OCI-LY1 (cell line): ENCODE measurements around the gene SIRPG.

Source experiments
- H2AFZ ChIP-seq: fragments of 200-600 bp; sonication (generic), shearing (Covaris generic); 2 replicates; pipeline ENCODE4 v1.6.0; 2014; ENCODE audit warnings: antibody characterized with exemption, mild to moderate bottlenecking, low read length
- H3F3A ChIP-seq: fragments of 200-600 bp; sonication (generic), shearing (Covaris generic); 2 replicates; pipeline ENCODE4 v1.6.0; 2014; ENCODE audit warnings: mild to moderate bottlenecking, antibody characterized with exemption, low read length, moderate library complexity; ENCODE audit not compliant: insufficient read depth
- H3K27ac ChIP-seq: fragments of 200-600 bp; sonication (generic); 2 replicates; pipeline ENCODE4 v1.5.1; 2014; ENCODE audit warnings: low read length, mixed run types, mild to moderate bottlenecking, low read depth; ENCODE audit not compliant: poor library complexity, severe bottlenecking
- H3K27me3 ChIP-seq: fragments of 200-600 bp; sonication (generic); 2 replicates; pipeline ENCODE4 v1.6.0; 2014; ENCODE audit warnings: antibody characterized with exemption, mild to moderate bottlenecking, low read length, moderate library complexity; ENCODE audit not compliant: insufficient read depth
- H3K36me3 ChIP-seq: fragments of 200-600 bp; sonication (generic); 2 replicates; pipeline ENCODE4 v1.6.1; 2014; ENCODE audit warnings: mild to moderate bottlenecking, antibody characterized with exemption, low read length, moderate library complexity, mixed read lengths; ENCODE audit not compliant: insufficient read depth
- H3K4me1 ChIP-seq: fragments of 200-600 bp; sonication (generic); 2 replicates; pipeline ENCODE4 v1.5.1; 2014; ENCODE audit warnings: mild to moderate bottlenecking, low read length, moderate library complexity; ENCODE audit not compliant: insufficient read depth, severe bottlenecking
- H3K4me2 ChIP-seq: fragments of 200-600 bp; sonication (generic), shearing (Covaris generic); 2 replicates; pipeline ENCODE4 v1.6.1; 2014; ENCODE audit warnings: low read length
- H3K4me3 ChIP-seq: fragments of 200-600 bp; sonication (generic); 2 replicates; pipeline ENCODE4 v1.5.1; 2014; ENCODE audit warnings: low read length, low read depth, mild to moderate bottlenecking, mixed read lengths; ENCODE audit not compliant: poor library complexity, severe bottlenecking
- H3K79me2 ChIP-seq: fragments of 200-600 bp; shearing (Covaris generic); 2 replicates; pipeline ENCODE4 v1.6.1; 2016; ENCODE audit warnings: mixed run types, low read length, mixed read lengths; ENCODE audit not compliant: insufficient read depth
- H3K9ac ChIP-seq: fragments of 200-600 bp; sonication (generic), shearing (Covaris generic); 2 replicates; pipeline ENCODE4 v1.6.1; 2014; ENCODE audit warnings: mild to moderate bottlenecking, low read length, mixed read lengths
- H3K9me2 ChIP-seq: fragments of 200-600 bp; sonication (generic), shearing (Covaris generic); 2 replicates; pipeline ENCODE4 v1.6.1; 2014; ENCODE audit warnings: low read depth, mild to moderate bottlenecking, low read length, mixed read lengths
- H3K9me3 ChIP-seq: fragments of 200-600 bp; shearing (Covaris generic); 2 replicates; pipeline ENCODE4 v1.6.1; 2014; ENCODE audit warnings: low read length, mixed read lengths
- H4K20me1 ChIP-seq: fragments of 200-600 bp; sonication (generic), shearing (Covaris generic); 2 replicates; pipeline ENCODE4 v1.6.0; 2016; ENCODE audit warnings: mild to moderate bottlenecking, low read length; ENCODE audit not compliant: insufficient read depth
- EZH2 ChIP-seq: fragments of 200-600 bp; sonication (generic), shearing (Covaris generic); IDR thresholded peaks from 2 replicates; pipeline ENCODE4 v1.8.0; 2017; ENCODE audit warnings: borderline replicate concordance, mixed run types, mild to moderate bottlenecking, antibody characterized with exemption, low read length, moderate library complexity, mixed read lengths
- TF ChIP-seq, protein P1 (sequence below): fragments of 200-600 bp; sonication (generic), shearing (Covaris generic); IDR thresholded peaks from 2 replicates; pipeline ENCODE4 v1.5.1; 2017; ENCODE audit warnings: mild to moderate bottlenecking, antibody characterized with exemption, low read length, moderate library complexity, mixed read lengths

The SIRPG gene

DNA sequence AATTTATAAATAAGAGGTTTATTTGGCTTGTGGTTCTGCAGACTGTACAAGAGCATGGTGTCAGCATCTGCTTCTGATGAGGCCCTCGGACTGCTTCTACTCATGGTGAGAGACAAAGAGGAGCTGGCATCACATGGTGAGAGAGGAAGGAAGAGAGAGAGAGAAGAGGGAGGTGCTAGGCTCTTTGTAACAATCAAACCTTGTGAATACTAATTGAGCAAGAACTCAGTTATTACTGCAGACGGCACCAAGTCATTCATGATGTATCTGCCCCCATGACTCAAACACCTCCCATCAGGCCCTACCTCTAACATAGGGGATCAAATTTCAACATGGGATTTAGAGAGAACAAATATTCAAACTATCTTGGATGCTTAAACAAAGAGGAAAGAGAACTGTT lies 6.3 kb upstream of the SIRPG start:
- Histone ChIP-seq H2AFZ (no peak overlapping the region), H3K4me3 (no peak overlapping the region), H3K4me2 (no peak overlapping the region), H4K20me1 (no peaks in the 10 kb centered on the region), H3K9ac (no peak overlapping the region), H3K4me1 (no peaks in the 10 kb centered on the region), H3K36me3 (no peaks in the 10 kb centered on the region), H3K79me2 (no peaks in the 10 kb centered on the region), H3K27ac (no peak overlapping the region), H3K9me3 (no peaks in the 10 kb centered on the region), H3K9me2 (no peaks in the 10 kb centered on the region), H3K27me3 (no peaks in the 10 kb centered on the region), H3F3A (no peaks in the 10 kb centered on the region)
- TF ChIP-seq, protein P1, sequence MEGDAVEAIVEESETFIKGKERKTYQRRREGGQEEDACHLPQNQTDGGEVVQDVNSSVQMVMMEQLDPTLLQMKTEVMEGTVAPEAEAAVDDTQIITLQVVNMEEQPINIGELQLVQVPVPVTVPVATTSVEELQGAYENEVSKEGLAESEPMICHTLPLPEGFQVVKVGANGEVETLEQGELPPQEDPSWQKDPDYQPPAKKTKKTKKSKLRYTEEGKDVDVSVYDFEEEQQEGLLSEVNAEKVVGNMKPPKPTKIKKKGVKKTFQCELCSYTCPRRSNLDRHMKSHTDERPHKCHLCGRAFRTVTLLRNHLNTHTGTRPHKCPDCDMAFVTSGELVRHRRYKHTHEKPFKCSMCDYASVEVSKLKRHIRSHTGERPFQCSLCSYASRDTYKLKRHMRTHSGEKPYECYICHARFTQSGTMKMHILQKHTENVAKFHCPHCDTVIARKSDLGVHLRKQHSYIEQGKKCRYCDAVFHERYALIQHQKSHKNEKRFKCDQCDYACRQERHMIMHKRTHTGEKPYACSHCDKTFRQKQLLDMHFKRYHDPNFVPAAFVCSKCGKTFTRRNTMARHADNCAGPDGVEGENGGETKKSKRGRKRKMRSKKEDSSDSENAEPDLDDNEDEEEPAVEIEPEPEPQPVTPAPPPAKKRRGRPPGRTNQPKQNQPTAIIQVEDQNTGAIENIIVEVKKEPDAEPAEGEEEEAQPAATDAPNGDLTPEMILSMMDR, result no peak
- no peak for TF ChIP-seq EZH2

DNA sequence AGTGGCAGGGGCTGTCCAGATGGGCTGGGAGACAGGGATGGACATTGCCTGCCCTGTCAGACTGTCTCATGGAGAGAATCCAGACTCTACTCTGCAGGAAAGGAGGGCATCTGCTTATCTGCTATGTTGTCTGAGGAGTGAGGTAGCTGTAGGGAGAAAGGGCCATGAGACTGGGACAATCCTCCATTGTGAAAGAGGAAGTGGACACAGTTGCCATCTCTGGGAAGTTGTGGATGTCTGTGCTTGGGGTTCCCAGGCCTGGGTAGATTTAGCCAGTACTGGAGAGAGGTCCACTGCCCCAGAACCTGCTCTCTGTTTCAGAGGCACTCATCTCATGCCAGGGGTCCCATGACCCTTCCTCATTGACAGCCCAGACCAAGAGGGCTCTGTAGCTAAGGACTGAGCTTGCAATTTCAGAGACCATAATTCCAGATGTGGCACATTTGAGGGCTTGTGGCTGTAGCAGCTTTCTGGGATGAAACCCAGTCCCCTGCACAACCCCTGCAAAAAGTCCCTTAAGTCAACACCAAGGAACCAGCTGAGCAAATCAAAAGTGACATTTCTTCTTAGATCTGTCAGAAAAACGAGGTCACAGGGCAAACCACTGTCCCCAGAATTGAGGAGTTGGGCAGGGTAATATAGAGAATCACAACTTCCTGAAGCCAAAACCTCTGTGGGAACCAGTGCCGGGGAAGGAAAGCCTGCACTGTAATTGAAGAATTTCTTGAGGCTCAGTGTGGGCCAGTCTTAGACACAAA lies 4.1 kb upstream of the SIRPG start:
- no peak overlapping the region for H3K4me2 ChIP-seq
- no peaks in the 10 kb centered on the region for H3K9me3 ChIP-seq
- H2AFZ ChIP-seq, result no peak overlapping the region
- no peak overlapping the region for H3K4me3 ChIP-seq
- no peaks in the 10 kb centered on the region for H3K27me3 ChIP-seq
- no peaks in the 10 kb centered on the region for H4K20me1 ChIP-seq
- TF ChIP-seq, protein P1, result no peak
- TF ChIP-seq EZH2, result no peak
- H3K27ac ChIP-seq, result no peak overlapping the region
- H3K4me1 ChIP-seq, result no peaks in the 10 kb centered on the region
- no peaks in the 10 kb centered on the region for H3F3A ChIP-seq
- H3K9ac ChIP-seq, result no peak overlapping the region
- no peaks in the 10 kb centered on the region for H3K36me3 ChIP-seq
- H3K79me2 ChIP-seq, result no peaks in the 10 kb centered on the region
- no peaks in the 10 kb centered on the region for H3K9me2 ChIP-seq

DNA sequence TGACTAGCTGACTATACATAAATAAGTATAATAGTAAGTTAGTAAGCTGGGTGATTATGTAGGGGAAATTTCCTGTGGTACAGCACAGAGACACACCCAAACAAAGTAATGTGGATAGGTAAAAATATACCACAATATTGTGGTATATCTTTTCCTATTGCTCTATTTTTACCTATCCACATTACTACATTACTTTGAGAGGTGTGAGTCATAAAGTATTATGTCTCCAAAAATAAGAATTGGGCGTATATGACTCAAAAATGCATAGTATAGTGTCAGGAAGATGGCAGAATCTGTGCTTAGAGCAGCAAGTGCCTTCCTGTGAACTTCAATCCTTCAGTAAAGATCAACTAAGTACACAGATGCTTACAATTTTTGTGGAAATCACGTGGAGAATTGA lies 2.7 kb upstream of the SIRPG start:
- H3K79me2 ChIP-seq, result no peaks in the 10 kb centered on the region
- no peaks in the 10 kb centered on the region for H3K9me3 ChIP-seq
- TF ChIP-seq, protein P1, result no peak
- TF ChIP-seq EZH2, result no peak
- no peaks in the 10 kb centered on the region for H3K27me3 ChIP-seq
- no peaks in the 10 kb centered on the region for H3K36me3 ChIP-seq
- no peak overlapping the region for H3K27ac ChIP-seq
- no peak overlapping the region for H3K4me2 ChIP-seq
- no peak overlapping the region for H3K9ac ChIP-seq
- no peak overlapping the region for H3K4me3 ChIP-seq
- H3K4me1 ChIP-seq, result no peaks in the 10 kb centered on the region
- no peak overlapping the region for H2AFZ ChIP-seq
- H4K20me1 ChIP-seq, result no peaks in the 10 kb centered on the region
- no peaks in the 10 kb centered on the region for H3F3A ChIP-seq
- H3K9me2 ChIP-seq, result no peaks in the 10 kb centered on the region
